Coronary artery (tissue), 2 donors: ENCODE measurements around the gene TRAPPC2.

Experiments used
- DNase-seq: peaks from one replicate; pipeline ENCODE4 v3.0.0-alpha.2; 2017; ENCODE audit warnings: low spot score
- H3K27ac ChIP-seq, 2 donors: fragments of 200-600 bp; sonication (generic); one replicate each; pipeline ENCODE4 v1.5.1; 2016 to 2019
- H3K4me3 ChIP-seq: fragments of 200-600 bp; sonication (generic); 2 replicates; pipeline ENCODE4 v1.5.1; 2016; ENCODE audit warnings: mild to moderate bottlenecking, moderate library complexity
- TF ChIP-seq, protein P1 (sequence below): fragments of 200-600 bp; sonication (generic); IDR thresholded peaks from one replicate; pipeline ENCODE4 v1.5.1; 2019; ENCODE audit warnings: antibody characterized with exemption

TRAPPC2 gene

DNA sequence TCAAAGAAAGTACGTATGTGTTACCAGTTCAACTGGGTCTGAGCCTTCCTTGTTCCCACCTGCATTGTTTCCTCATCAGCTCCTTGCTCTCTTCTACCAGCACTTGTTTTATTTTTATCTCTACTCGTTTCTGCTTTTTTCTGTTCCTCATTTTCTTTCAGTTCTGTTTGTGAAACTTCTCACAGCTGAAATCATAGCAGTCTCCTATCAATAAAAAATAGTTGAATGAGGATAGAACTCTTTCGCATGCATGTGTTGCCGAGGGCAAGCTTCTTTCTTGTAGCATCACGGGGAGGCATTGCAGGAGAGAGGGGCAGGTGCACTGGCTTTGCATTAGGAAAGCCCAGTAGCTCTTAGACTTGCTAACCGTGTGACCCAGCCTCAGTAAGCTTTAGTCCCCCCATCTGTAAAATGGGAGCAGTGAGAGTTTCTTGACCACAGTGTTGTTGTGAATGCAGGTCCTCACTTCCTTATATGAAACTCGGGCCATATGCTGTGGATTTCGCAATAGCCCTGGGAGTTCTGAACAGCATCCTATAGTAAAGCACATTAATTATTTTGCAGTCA is 24.8 kb upstream of the TRAPPC2 start:
- H3K27ac ChIP-seq: no peak overlapping the region
- no peak for DNase-seq
- no peak overlapping the region for H3K4me3 ChIP-seq
- TF ChIP-seq, protein P1, sequence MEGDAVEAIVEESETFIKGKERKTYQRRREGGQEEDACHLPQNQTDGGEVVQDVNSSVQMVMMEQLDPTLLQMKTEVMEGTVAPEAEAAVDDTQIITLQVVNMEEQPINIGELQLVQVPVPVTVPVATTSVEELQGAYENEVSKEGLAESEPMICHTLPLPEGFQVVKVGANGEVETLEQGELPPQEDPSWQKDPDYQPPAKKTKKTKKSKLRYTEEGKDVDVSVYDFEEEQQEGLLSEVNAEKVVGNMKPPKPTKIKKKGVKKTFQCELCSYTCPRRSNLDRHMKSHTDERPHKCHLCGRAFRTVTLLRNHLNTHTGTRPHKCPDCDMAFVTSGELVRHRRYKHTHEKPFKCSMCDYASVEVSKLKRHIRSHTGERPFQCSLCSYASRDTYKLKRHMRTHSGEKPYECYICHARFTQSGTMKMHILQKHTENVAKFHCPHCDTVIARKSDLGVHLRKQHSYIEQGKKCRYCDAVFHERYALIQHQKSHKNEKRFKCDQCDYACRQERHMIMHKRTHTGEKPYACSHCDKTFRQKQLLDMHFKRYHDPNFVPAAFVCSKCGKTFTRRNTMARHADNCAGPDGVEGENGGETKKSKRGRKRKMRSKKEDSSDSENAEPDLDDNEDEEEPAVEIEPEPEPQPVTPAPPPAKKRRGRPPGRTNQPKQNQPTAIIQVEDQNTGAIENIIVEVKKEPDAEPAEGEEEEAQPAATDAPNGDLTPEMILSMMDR: no peak

DNA sequence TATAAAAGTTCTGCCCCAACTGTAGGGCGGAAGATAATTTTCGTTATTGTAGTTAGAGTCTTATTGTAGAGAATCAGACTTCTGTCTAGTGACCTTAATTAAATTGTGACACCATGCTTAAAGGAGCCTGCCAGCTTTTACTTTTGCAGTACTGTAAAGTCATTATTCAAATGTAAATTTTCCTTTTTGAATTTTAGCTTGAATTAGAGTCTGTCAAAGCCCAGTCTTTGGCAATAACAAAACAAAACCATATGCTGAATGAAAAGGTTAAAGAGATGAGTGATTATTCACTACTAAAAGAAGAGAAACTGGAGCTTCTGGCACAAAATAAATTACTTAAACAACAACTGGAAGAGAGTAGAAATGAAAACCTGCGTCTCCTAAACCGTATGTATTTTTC is 22.0 kb upstream of the TRAPPC2 start:
- DNase-seq: no peak
- H3K4me3 ChIP-seq: no peak overlapping the region
- no peak overlapping the region for H3K27ac ChIP-seq
- TF ChIP-seq, protein P1: no peak

DNA sequence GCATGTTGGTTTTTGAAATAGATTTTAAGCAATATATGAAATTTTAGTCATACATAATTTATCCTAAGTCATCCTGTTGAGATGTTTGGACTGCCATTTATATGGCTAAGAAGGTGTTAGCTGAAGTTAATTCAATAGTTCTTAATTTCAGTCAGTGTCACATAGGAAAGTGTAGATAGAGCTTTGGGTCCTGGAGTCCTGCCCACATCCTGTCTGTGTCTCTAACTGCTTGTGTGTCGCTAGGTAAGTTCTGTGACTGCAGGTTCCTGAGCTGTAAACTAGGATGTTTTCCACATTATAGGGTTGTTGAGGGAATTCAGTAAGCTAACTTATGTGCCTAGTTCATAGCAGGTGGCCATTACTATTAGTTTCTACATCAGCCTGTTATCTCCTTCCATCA is 20.8 kb upstream of the TRAPPC2 start:
- H3K4me3 ChIP-seq: no peak overlapping the region
- TF ChIP-seq, protein P1: no peak
- H3K27ac ChIP-seq: no peak overlapping the region
- DNase-seq: no peak

DNA sequence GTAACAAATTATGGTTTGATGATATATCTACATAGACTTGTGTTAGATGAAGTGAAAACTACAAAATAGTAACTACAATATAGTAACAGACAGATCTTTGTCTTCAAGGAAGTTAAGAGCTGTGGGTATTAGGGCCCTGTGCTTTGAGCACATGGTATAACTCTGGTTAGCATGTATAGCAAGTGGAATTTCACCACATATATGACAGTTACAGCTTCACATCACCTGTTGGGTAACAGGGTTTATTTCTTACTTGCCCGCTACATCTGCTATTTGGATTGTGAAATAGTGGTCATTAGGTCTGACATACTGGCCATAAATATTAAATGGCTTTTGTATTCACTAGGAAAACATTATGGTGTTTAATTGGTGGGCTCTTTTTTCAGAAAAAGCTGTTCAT is 20.3 kb upstream of the TRAPPC2 start:
- Histone ChIP-seq H3K4me3 (no peak overlapping the region), H3K27ac (no peak overlapping the region)
- DNase-seq: no peak
- TF ChIP-seq, protein P1: no peak

DNA sequence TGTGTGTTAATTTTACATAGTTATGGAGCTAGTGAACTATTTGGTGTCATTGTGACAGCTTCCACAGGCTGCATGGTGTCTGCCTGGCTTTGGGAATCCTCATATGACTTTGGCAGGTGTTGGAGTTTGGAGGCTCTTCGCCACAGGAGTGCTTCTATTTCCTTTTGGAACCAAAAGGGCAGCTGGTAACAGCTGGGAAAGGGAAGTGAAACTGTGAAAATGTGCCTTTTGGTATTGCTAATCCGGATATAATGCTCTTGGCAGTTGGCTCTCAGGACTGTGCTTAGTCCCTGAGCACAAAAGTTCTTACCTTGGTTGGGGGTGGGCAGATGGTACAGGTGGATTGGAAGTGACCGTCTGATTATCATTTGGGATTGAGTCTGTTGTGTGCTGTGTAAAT is 18.2 kb upstream of the TRAPPC2 start:
- DNase-seq: no peak
- Histone ChIP-seq H3K27ac (no peak overlapping the region), H3K4me3 (no peak overlapping the region)
- TF ChIP-seq, protein P1: no peak

DNA sequence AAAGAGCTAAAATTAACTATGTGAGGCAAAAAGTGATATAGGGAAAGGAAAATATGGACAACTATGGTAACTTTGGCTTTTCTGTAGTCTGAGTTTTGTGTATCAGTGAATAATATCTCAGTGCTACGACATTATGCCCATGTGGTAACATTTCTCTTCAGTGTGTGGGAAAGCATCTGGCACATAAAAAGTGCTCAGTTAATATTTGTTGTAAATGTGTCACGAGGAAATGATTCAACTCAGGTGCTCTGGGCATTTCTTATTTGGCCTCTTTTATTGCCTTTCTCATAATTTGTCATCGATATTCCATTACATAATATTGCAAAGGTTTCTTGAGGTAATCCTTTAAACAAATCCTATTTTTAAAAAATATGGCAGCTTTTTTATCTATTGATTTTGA is 17.7 kb upstream of the TRAPPC2 start:
- DNase-seq: no peak
- H3K27ac ChIP-seq: no peak overlapping the region

DNA sequence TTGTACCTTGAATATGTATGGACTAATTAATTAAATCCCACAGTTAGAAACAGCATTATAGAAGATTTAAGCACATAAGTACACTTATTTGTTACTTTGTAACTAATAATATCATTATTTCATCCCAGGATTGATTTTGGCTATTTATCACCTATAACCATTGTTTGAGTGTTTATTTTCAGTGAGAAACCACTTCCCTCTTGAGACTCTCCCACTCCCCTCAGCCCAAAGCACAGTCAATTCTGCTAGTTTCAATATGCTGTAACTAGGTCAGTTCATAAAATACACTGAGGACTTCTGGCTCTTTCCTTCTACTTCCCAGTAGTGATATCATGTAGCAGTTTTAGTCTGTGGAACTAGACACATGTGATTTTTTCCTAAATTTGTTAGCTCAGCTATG is 16.4 kb upstream of the TRAPPC2 start:
- DNase-seq: no peak
- TF ChIP-seq, protein P1: no peak
- no peak overlapping the region for H3K4me3 ChIP-seq
- no peak overlapping the region for H3K27ac ChIP-seq

More for the DNA sequence above, 17.7 kb upstream of the TRAPPC2 start:
- TF ChIP-seq, protein P1: no peak
- H3K4me3 ChIP-seq: no peak overlapping the region
